Peyer's patch (tissue), 4 donors: ENCODE measurements around the gene SYT8. TPM values are rescaled to one million over a fixed set of nuclear protein-coding genes. Genes with fewer than 3 reads are reported as not detected.

Source experiments
- DNase-seq, 3 donors: peaks; one replicate each; pipeline ENCODE4 v3.0.0-alpha.2; 2017 to 2019
- H3K27ac ChIP-seq, 4 donors: fragments of 200-600 bp; sonication (generic); one replicate each; pipeline ENCODE4 v1.5.1; 2016 to 2019
- H3K27me3 ChIP-seq, 2 donors: fragments of 200-600 bp; sonication (generic); one replicate each; pipeline ENCODE4 v1.5.1; 2019
- H3K36me3 ChIP-seq, 3 donors: fragments of 200-600 bp; sonication (generic); one replicate each; pipeline ENCODE4 v1.5.1; 2016 to 2019
- H3K4me1 ChIP-seq, 4 donors: fragments of 200-600 bp; sonication (generic); one replicate each; pipeline ENCODE4 v1.5.1; 2016 to 2019
- H3K4me3 ChIP-seq, 4 donors: fragments of 200-600 bp; sonication (generic); 1 replicate in 3 of 4; 2 replicates in 1 of 4; pipeline ENCODE4 v1.5.1; 2016 to 2019; ENCODE audit warnings: mild to moderate bottlenecking in 1 of 4
- H3K9me3 ChIP-seq, 4 donors: fragments of 200-600 bp; sonication (generic); one replicate each; pipeline ENCODE4 v1.5.1; 2016 to 2019; ENCODE audit warnings: mild to moderate bottlenecking in 1 of 4
- CTCF ChIP-seq, 6 experiments: fragments of 450-650 bp in 4 of 6; fragments of 200-600 bp in 2 of 6; sonication (generic) in 1 of 6; IDR thresholded peaks; one replicate each; pipeline ENCODE4 v1.5.1; 2017 to 2019; ENCODE audit warnings: antibody characterized with exemption in 6 of 6, mild to moderate bottlenecking in 3 of 6, moderate library complexity in 1 of 6
- POLR2A ChIP-seq, 2 donors: fragments of 450-650 bp; IDR thresholded peaks; one replicate each; pipeline ENCODE4 v1.5.1; 2017; ENCODE audit warnings: antibody characterized with exemption in 2 of 2, mild to moderate bottlenecking in 2 of 2, moderate library complexity in 2 of 2
- total RNA-seq, 4 donors: library from RNA; depleted of rRNA; stranded (reverse); fragments of >200 nt; gene quantifications; one replicate each; pipeline ENCODE4 v1.1.0, GENCODE V29; 2016

SYT8 gene
- total RNA-seq, 4 donors from 2014 or later = 21.3 to 57.6 (median 44.6) TPM; not detected in 1

DNA sequence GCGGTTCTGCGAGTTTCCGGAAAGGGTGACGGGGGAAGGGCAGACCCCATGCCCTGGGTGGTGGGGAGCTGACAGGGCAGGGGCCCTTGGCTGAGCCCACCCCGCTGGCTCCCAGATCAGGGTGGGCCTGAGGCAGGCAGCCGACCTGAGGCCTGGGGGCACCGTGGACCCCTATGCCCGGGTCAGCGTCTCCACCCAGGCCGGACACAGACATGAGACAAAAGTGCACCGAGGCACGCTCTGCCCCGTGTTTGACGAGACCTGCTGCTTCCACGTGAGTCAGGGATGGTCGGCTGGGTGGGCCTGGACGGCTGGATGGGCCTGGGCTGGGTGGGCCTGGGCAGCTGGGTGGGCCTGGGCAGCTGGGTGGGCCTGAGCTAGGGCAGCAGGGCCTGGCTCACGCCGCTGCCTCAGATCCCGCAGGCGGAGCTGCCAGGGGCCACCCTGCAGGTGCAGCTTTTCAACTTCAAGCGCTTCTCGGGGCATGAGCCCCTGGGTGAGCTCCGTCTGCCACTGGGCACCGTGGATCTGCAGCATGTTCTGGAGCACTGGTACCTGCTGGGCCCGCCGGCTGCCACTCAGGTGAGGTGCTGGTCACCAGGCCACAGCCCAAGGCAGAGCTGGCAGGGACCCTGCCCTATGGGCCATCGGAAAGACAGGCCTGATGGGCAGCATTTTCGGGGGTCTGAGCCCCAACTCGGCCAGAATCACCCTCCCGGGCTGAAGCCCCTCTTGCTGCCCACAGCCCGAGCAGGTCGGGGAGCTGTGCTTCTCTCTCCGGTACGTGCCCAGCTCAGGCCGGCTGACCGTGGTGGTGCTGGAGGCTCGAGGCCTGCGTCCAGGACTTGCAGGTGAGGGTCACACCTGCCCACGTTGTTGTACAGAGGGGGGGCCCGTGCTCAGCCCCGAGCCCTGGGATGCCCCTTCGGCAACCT, 1.5 kb downstream of the SYT8 start:
- peaks cover 11 to 50% (median 29%) of the 10 kb centered on the region in 4 donors for H3K4me1 ChIP-seq
- TF ChIP-seq CTCF (IDR thresholded peaks at IDR 0.05) = no peak
- no peak for TF ChIP-seq POLR2A (IDR thresholded peaks at IDR 0.05)

DNA sequence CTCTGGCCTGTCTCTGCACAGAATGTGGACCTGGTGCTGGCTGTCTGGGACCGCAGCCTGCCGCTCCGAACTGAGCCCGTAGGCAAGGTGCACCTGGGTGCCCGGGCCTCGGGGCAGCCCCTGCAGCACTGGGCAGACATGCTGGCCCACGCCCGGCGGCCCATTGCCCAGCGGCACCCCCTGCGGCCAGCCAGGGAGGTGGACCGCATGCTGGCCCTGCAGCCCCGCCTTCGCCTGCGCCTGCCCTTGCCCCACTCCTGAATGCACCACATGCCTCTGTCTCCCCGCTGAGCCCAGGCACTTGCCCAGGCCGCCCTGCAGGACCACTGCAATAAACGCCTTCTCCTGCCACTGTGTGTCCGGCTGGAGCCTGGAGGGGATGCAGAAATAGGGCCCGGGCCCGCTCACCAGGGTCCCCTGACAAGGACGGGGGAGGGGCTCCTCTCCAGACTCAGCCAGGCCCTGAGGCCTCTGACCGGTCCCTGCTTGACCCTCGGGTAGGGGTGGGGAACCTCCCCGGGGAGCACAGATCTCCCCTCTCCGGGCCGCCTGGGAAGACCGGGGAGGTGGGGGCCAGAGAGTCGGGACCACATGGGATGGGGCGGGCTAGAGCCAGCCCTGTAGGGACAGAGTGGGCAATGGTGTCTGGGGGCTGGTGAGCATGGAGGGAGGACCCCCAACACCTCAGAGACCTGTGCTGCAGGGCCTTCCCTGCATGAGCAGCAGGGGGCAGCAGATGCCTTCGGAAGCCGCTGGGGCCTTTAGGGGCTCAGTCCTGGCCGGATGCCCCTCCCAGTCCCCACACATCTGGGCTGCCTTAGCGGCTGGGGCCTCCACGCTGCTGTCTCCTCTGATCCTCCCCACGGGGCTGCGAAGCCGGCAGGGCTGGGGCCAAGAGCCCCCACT, 2.6 kb downstream of the SYT8 start:
- Histone ChIP-seq H3K4me1 (peaks cover 6 to 40% (median 25%) of the 10 kb centered on the region in 4 donors), H3K27me3 (no peaks in the 10 kb centered on the region), H3K4me3 (no peak overlapping the region), H3K9me3 (no peaks in the 10 kb centered on the region), H3K27ac (peak overlapping the region in 2 of 4 donors; percentile 11 to 81), H3K36me3 (no peaks in the 10 kb centered on the region)
- peak; percentile 81 to 91 (median 88) for TF ChIP-seq CTCF (IDR thresholded peaks at IDR 0.05)
- TF ChIP-seq POLR2A (IDR thresholded peaks at IDR 0.05) = no peak
- peak; percentile 73 to 90 (median 87) for DNase-seq

More for the DNA sequence above, 1.5 kb downstream of the SYT8 start:
- Histone ChIP-seq H3K27ac (no peak overlapping the region), H3K27me3 (no peaks in the 10 kb centered on the region), H3K4me3 (no peak overlapping the region), H3K36me3 (no peaks in the 10 kb centered on the region), H3K9me3 (no peaks in the 10 kb centered on the region)
- DNase-seq = peak in 1 of 3 donors; percentile 50

- H3K27ac ChIP-seq = peak overlapping the region in 2 of 4 donors; percentile 11 to 81
- H3K4me3 ChIP-seq = no peak overlapping the region
- peak in 2 of 3 donors; percentile 64 to 68 for DNase-seq
- H3K27me3 ChIP-seq = no peaks in the 10 kb centered on the region
- no peaks in the 10 kb centered on the region for H3K36me3 ChIP-seq
- H3K4me1 ChIP-seq = peaks cover 6 to 37% (median 22%) of the 10 kb centered on the region in 4 donors
- TF ChIP-seq POLR2A (IDR thresholded peaks at IDR 0.05) = no peak
- no peak for TF ChIP-seq CTCF (IDR thresholded peaks at IDR 0.05)
- H3K9me3 ChIP-seq = no peaks in the 10 kb centered on the region
Measured at GRCh38 chr11:1838077-1838425, 3.3 kb downstream of the SYT8 start.

GRCh38 chr11:1838426-1839144, 3.8 kb downstream of the SYT8 start, which contains the start of gene TNNI2:
TNNI2 (plus strand) TSS chr11:1838981; CDS start chr11:1839697, 716 bp downstream.
- TF ChIP-seq CTCF (IDR thresholded peaks at IDR 0.05) (no peak), POLR2A (IDR thresholded peaks at IDR 0.05) (no peak)
- DNase-seq = peak in 2 of 3 donors; percentile 49
- no peaks in the 10 kb centered on the region for H3K9me3 ChIP-seq
- no peaks in the 10 kb centered on the region for H3K27me3 ChIP-seq
- no peaks in the 10 kb centered on the region for H3K36me3 ChIP-seq
- peak within 1 kb of the TSS in 3 of 4 donors; percentile 11 to 81 (median 43) for H3K27ac ChIP-seq
- no peak within 1 kb of the TSS for H3K4me3 ChIP-seq
- peaks cover 6 to 37% (median 19%) of the 10 kb centered on the region in 4 donors for H3K4me1 ChIP-seq
